DND-41 (cell line): ENCODE measurements around the gene APBB1IP.
"Not testable (repeated sequence)": the region's sequence is repeated elsewhere in the genome, so short reads cannot be mapped to it uniquely, and the experiment has no call there.

Experiments
- ATAC-seq: fragments of 200-7000 bp; cut with Tn5 transposase; 3 replicates; pipeline ENCODE4 v1.9.1; 2021; ENCODE audit warnings: low read depth; ENCODE audit not compliant: insufficient read depth
- DNase-seq: peaks from one replicate; pipeline ENCODE4 v3.0.0-alpha.2; 2020
- H2AFZ ChIP-seq: 2 replicates; pipeline ENCODE4 v1.6.0; 2012; ENCODE audit warnings: low read depth, low read length
- H3K27ac ChIP-seq: 2 replicates; pipeline ENCODE4 v1.5.1; 2012; ENCODE audit warnings: low read length, inconsistent platforms
- H3K27me3 ChIP-seq: fragments of 200-600 bp; sonication (generic); 2 replicates; pipeline ENCODE4 v1.6.0; 2012; ENCODE audit warnings: low read length, mild to moderate bottlenecking, inconsistent platforms; ENCODE audit not compliant: insufficient read depth, poor library complexity
- H3K36me3 ChIP-seq: 2 replicates; pipeline ENCODE4 v1.5.1; 2012; ENCODE audit warnings: low read length, inconsistent platforms; ENCODE audit not compliant: insufficient read depth
- H3K4me1 ChIP-seq: 2 replicates; pipeline ENCODE4 v1.5.1; 2012; ENCODE audit warnings: mild to moderate bottlenecking, low read length; ENCODE audit not compliant: insufficient read depth
- H3K4me2 ChIP-seq: 2 replicates; pipeline ENCODE4 v1.6.0; 2012; ENCODE audit warnings: mild to moderate bottlenecking, moderate library complexity, low read length, inconsistent platforms; ENCODE audit not compliant: insufficient read depth
- H3K4me3 ChIP-seq, 2 experiments: fragments of 200-600 bp in 1 of 2; shearing (Covaris generic) in 1 of 2; 2 replicates each; pipeline ENCODE4 v1.5.1; 2012 to 2016; ENCODE audit warnings: inconsistent platforms in 2 of 2, low read length in 2 of 2, mild to moderate bottlenecking in 2 of 2, low read depth in 1 of 2, moderate library complexity in 1 of 2
- H3K79me2 ChIP-seq: 2 replicates; pipeline ENCODE4 v1.6.0; 2012; ENCODE audit warnings: low read length, inconsistent platforms; ENCODE audit not compliant: insufficient read depth
- H3K9ac ChIP-seq: 2 replicates; pipeline ENCODE4 v1.6.0; 2012; ENCODE audit warnings: low read depth, mild to moderate bottlenecking, inconsistent platforms, low read length, moderate library complexity
- H3K9me3 ChIP-seq: 2 replicates; pipeline ENCODE4 v1.5.1; 2012; ENCODE audit warnings: low read length, moderate library complexity, mild to moderate bottlenecking, inconsistent platforms; ENCODE audit not compliant: insufficient read depth, severe bottlenecking
- H4K20me1 ChIP-seq: 2 replicates; pipeline ENCODE4 v1.6.0; 2012; ENCODE audit warnings: low read length; ENCODE audit not compliant: insufficient read depth
- EZH2 ChIP-seq: IDR thresholded peaks from 3 replicates; pipeline ENCODE4 v1.6.1; 2012; ENCODE audit warnings: borderline replicate concordance, low read depth, mild to moderate bottlenecking, moderate library complexity, low read length, inconsistent platforms; ENCODE audit not compliant: severe bottlenecking
- TF ChIP-seq, protein P1 (sequence below): IDR thresholded peaks from 2 replicates; pipeline ENCODE4 v1.5.1; 2012; ENCODE audit warnings: borderline replicate concordance, low read length, moderate library complexity, mild to moderate bottlenecking; ENCODE audit not compliant: poor library complexity, severe bottlenecking; ENCODE audit errors: extremely low read depth

The APBB1IP gene

GRCh38 chr10:26586211-26586610, 148.1 kb downstream of the APBB1IP start:
- no peak for DNase-seq
- Histone ChIP-seq H3K4me3 (no peak overlapping the region), H3K36me3 (no peaks in the 10 kb centered on the region), H3K4me1 (no peaks in the 10 kb centered on the region), H3K27me3 (no peaks in the 10 kb centered on the region), H4K20me1 (no peaks in the 10 kb centered on the region), H3K27ac (no peak overlapping the region), H2AFZ (no peak overlapping the region), H3K79me2 (no peaks in the 10 kb centered on the region), H3K9ac (no peak overlapping the region), H3K4me2 (no peak overlapping the region), H3K9me3 (no peaks in the 10 kb centered on the region)
- no peak for ATAC-seq
- TF ChIP-seq EZH2: no peak
- TF ChIP-seq, protein P1, sequence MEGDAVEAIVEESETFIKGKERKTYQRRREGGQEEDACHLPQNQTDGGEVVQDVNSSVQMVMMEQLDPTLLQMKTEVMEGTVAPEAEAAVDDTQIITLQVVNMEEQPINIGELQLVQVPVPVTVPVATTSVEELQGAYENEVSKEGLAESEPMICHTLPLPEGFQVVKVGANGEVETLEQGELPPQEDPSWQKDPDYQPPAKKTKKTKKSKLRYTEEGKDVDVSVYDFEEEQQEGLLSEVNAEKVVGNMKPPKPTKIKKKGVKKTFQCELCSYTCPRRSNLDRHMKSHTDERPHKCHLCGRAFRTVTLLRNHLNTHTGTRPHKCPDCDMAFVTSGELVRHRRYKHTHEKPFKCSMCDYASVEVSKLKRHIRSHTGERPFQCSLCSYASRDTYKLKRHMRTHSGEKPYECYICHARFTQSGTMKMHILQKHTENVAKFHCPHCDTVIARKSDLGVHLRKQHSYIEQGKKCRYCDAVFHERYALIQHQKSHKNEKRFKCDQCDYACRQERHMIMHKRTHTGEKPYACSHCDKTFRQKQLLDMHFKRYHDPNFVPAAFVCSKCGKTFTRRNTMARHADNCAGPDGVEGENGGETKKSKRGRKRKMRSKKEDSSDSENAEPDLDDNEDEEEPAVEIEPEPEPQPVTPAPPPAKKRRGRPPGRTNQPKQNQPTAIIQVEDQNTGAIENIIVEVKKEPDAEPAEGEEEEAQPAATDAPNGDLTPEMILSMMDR: no peak

DNA sequence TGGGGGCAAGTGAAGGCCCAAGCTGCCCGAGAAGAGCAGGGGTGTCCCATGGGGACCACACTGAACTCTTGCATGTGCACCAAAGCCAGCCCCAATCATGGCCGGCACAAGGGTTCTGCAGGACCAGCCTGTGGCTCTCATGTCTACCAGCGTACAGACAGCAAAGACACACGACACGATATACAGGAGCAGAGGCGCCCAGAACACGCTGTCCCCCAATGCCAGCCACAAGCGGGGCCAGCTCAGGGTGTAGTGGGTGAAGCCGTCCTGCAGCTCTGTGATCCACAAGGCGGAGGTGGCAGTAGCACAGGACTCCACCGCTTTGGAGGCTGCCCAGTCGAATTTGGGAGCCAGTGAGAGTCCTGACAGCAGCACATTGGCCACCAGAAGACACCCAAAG, 150.5 kb downstream of the APBB1IP start:
- no peak for ATAC-seq
- Histone ChIP-seq H3K27me3 (no peaks in the 10 kb centered on the region), H2AFZ (no peak overlapping the region), H3K79me2 (no peaks in the 10 kb centered on the region), H3K4me1 (no peaks in the 10 kb centered on the region), H3K4me3 (no peak overlapping the region), H3K4me2 (no peak overlapping the region), H3K9me3 (no peaks in the 10 kb centered on the region), H4K20me1 (no peaks in the 10 kb centered on the region), H3K27ac (no peak overlapping the region), H3K36me3 (no peaks in the 10 kb centered on the region), H3K9ac (no peak overlapping the region)
- TF ChIP-seq EZH2: no peak
- TF ChIP-seq, protein P1: no peak
- no peak for DNase-seq

- H3K36me3 ChIP-seq, ATAC-seq, H3K27ac ChIP-seq, H3K9ac ChIP-seq, H4K20me1 ChIP-seq, H3K9me3 ChIP-seq, H3K4me3 ChIP-seq, H3K4me2 ChIP-seq, H3K27me3 ChIP-seq, DNase-seq, H2AFZ ChIP-seq, H3K4me1 ChIP-seq, H3K79me2 ChIP-seq: not testable (repeated sequence)
Observed at GRCh38 chr10:26589813-26590212, 151.7 kb downstream of the APBB1IP start.

DNA sequence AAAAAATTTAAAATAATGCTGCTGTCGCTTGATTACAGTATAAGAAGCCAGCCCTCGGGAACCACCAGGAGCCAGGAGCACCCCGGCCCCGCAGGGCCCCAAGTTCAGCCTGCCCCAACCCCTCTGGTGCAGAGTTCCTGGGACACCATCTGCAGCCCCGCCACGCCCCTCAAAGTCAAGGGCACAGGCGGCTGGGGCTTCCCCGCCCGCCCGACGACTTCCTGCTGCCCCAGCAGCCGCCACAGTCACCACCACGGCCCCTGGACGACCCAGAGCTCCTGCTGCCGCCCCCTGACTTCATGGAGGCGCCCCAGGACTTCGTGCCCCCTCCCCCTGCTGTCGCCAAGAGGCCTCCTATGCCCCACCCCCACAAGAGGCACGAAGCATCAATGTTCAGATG, 155.8 kb downstream of the APBB1IP start:
- no peak for DNase-seq
- Histone ChIP-seq H2AFZ (no peak overlapping the region), H3K27ac (no peak overlapping the region), H3K9ac (no peak overlapping the region), H3K79me2 (no peaks in the 10 kb centered on the region), H3K9me3 (no peaks in the 10 kb centered on the region), H3K27me3 (no peaks in the 10 kb centered on the region), H3K4me2 (no peak overlapping the region), H3K4me3 (no peak overlapping the region), H3K4me1 (no peaks in the 10 kb centered on the region), H4K20me1 (no peaks in the 10 kb centered on the region), H3K36me3 (no peaks in the 10 kb centered on the region)
- peak; percentile 49; the same call in 1 of the 3 replicates for ATAC-seq
- no peak for TF ChIP-seq EZH2
- TF ChIP-seq, protein P1: no peak

DNA sequence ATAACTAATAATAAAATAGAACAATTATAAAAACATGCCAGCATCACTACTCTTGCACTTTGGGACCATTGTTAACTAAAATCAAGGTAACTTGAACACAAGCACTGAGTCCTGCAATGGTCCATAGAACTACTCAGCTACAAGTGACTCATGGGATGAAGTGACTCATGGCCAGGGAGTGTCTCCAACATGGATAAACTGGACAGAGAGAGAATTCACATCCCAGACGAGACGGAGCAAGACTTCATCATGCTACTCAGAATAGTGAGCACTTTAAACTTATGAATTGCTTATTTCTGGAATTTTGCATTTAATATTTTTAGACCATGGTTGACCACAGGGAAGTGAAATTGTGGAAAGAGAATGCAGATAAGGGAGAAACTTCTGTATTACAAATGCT, 165.1 kb downstream of the APBB1IP start:
- not testable (repeated sequence) for DNase-seq, H2AFZ ChIP-seq

GRCh38 chr10:26604320-26605093, 166.4 kb downstream of the APBB1IP start:
- 0 out of 2 replicates have a peak overlapping the region, but pooled peaks have one; percentile 2 for H2AFZ ChIP-seq
- DNase-seq, H4K20me1 ChIP-seq, H3K36me3 ChIP-seq, H3K4me3 ChIP-seq, H3K9ac ChIP-seq, H3K4me2 ChIP-seq, H3K9me3 ChIP-seq, H3K27me3 ChIP-seq, H3K79me2 ChIP-seq: not testable (repeated sequence)
- H3K4me1 ChIP-seq: peaks cover 15% of the 10 kb centered on the region
- peak; percentile 62 for ATAC-seq
- peak overlapping the region; percentile 57; the same call in 1 of the 2 replicates for H3K27ac ChIP-seq

More for the DNA sequence above, 165.1 kb downstream of the APBB1IP start:
- not testable (repeated sequence) for H3K9ac ChIP-seq, H3K27me3 ChIP-seq, H3K27ac ChIP-seq, H3K4me2 ChIP-seq, H3K36me3 ChIP-seq, H3K79me2 ChIP-seq, H4K20me1 ChIP-seq, H3K4me3 ChIP-seq, H3K9me3 ChIP-seq, ATAC-seq
- peaks cover 15% of the 10 kb centered on the region for H3K4me1 ChIP-seq
